ENCODE data around the gene TMEM225B.

DNA sequence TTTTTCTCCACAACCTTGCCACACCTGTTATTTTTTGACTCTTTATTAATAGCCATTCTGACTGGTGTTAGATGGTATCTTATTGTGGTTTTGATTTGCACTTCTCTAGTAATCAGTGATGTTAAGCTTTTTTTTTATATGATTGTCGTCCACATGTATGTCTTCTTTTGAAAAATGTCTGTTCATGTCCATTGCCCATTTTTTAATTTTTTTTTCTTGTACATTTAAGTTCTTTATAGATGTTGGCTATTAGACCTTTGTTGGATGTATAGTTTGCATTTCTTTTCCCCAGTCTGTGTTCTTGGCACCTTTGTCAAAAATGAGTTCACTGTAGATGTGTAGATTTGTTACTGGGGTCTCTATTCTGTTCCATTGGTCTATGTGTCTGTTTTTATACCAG is 47.5 kb downstream of the TMEM225B start:
- TF ChIP-seq, protein P1, sequence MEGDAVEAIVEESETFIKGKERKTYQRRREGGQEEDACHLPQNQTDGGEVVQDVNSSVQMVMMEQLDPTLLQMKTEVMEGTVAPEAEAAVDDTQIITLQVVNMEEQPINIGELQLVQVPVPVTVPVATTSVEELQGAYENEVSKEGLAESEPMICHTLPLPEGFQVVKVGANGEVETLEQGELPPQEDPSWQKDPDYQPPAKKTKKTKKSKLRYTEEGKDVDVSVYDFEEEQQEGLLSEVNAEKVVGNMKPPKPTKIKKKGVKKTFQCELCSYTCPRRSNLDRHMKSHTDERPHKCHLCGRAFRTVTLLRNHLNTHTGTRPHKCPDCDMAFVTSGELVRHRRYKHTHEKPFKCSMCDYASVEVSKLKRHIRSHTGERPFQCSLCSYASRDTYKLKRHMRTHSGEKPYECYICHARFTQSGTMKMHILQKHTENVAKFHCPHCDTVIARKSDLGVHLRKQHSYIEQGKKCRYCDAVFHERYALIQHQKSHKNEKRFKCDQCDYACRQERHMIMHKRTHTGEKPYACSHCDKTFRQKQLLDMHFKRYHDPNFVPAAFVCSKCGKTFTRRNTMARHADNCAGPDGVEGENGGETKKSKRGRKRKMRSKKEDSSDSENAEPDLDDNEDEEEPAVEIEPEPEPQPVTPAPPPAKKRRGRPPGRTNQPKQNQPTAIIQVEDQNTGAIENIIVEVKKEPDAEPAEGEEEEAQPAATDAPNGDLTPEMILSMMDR (IDR thresholded peaks at IDR 0.05), result no peak
- no peak for TF ChIP-seq POLR2A (IDR thresholded peaks at IDR 0.05)

Data from ovary (tissue), 3 donors.